DND-41 (cell line): ENCODE results near the gene SF3A1.

Experiments used
- ATAC-seq: fragments of 200-7000 bp; cut with Tn5 transposase; 3 replicates; pipeline ENCODE4 v1.9.1; 2021; ENCODE audit warnings: low read depth; ENCODE audit not compliant: insufficient read depth
- DNase-seq: peaks from one replicate; pipeline ENCODE4 v3.0.0-alpha.2; 2020
- H2AFZ ChIP-seq: 2 replicates; pipeline ENCODE4 v1.6.0; 2012; ENCODE audit warnings: low read depth, low read length
- H3K27ac ChIP-seq: 2 replicates; pipeline ENCODE4 v1.5.1; 2012; ENCODE audit warnings: low read length, inconsistent platforms
- H3K27me3 ChIP-seq: fragments of 200-600 bp; sonication (generic); 2 replicates; pipeline ENCODE4 v1.6.0; 2012; ENCODE audit warnings: low read length, mild to moderate bottlenecking, inconsistent platforms; ENCODE audit not compliant: insufficient read depth, poor library complexity
- H3K36me3 ChIP-seq: 2 replicates; pipeline ENCODE4 v1.5.1; 2012; ENCODE audit warnings: low read length, inconsistent platforms; ENCODE audit not compliant: insufficient read depth
- H3K4me1 ChIP-seq: 2 replicates; pipeline ENCODE4 v1.5.1; 2012; ENCODE audit warnings: mild to moderate bottlenecking, low read length; ENCODE audit not compliant: insufficient read depth
- H3K4me2 ChIP-seq: 2 replicates; pipeline ENCODE4 v1.6.0; 2012; ENCODE audit warnings: mild to moderate bottlenecking, moderate library complexity, low read length, inconsistent platforms; ENCODE audit not compliant: insufficient read depth
- H3K4me3 ChIP-seq, 2 experiments: fragments of 200-600 bp in 1 of 2; shearing (Covaris generic) in 1 of 2; 2 replicates each; pipeline ENCODE4 v1.5.1; 2012 to 2016; ENCODE audit warnings: inconsistent platforms in 2 of 2, low read length in 2 of 2, mild to moderate bottlenecking in 2 of 2, low read depth in 1 of 2, moderate library complexity in 1 of 2
- H3K79me2 ChIP-seq: 2 replicates; pipeline ENCODE4 v1.6.0; 2012; ENCODE audit warnings: low read length, inconsistent platforms; ENCODE audit not compliant: insufficient read depth
- H3K9ac ChIP-seq: 2 replicates; pipeline ENCODE4 v1.6.0; 2012; ENCODE audit warnings: low read depth, mild to moderate bottlenecking, inconsistent platforms, low read length, moderate library complexity
- H3K9me3 ChIP-seq: 2 replicates; pipeline ENCODE4 v1.5.1; 2012; ENCODE audit warnings: low read length, moderate library complexity, mild to moderate bottlenecking, inconsistent platforms; ENCODE audit not compliant: insufficient read depth, severe bottlenecking
- H4K20me1 ChIP-seq: 2 replicates; pipeline ENCODE4 v1.6.0; 2012; ENCODE audit warnings: low read length; ENCODE audit not compliant: insufficient read depth
- EZH2 ChIP-seq: IDR thresholded peaks from 3 replicates; pipeline ENCODE4 v1.6.1; 2012; ENCODE audit warnings: borderline replicate concordance, low read depth, mild to moderate bottlenecking, moderate library complexity, low read length, inconsistent platforms; ENCODE audit not compliant: severe bottlenecking
- TF ChIP-seq, protein P1 (sequence below): IDR thresholded peaks from 2 replicates; pipeline ENCODE4 v1.5.1; 2012; ENCODE audit warnings: borderline replicate concordance, low read length, moderate library complexity, mild to moderate bottlenecking; ENCODE audit not compliant: poor library complexity, severe bottlenecking; ENCODE audit errors: extremely low read depth

SF3A1 gene

DNA sequence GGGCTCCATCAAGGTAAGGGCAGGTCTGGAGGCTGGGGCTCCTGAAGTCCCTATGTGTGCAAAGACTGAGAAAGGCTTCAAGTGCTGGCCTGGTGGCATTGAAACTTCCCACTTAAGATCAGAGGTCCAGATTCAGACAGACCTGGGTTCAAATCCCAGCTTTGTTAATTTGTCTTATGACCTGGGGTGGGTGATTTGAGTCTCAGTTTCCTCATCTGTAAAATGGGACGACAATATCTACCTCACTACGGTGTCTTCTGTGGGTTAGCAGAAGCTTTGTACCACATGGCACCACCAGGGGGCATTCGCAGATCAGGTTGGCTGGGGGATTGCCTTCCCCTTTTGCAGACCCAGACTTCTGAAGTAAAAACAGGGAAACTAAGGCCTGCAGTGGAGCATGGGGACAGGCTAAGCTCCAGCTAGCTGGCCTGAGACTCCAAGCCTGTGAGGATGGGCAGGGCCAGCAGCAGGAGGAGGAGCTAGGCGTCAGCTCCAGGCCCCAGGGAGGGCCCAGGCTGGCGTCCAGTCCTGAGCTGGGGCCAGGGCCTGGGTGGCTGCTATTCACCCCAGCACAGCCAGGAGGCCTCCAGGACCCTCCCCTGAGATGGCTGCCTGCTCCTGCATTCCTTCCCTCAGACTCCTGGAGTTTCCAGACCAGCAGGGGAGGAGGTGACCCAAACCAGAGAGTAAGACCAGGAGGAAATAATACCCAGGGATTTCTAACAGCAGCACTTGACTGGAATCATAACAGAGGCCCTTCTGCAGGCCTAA is 68.9 kb downstream of the SF3A1 start:
- peak overlapping the region; percentile 67 to 89; a peak in 3 of 4 replicates for H3K4me3 ChIP-seq
- ATAC-seq = peak; percentile 23
- peak overlapping the region; percentile 90 for H3K4me2 ChIP-seq
- no peaks in the 10 kb centered on the region for H3K9me3 ChIP-seq
- H4K20me1 ChIP-seq = peaks cover 6% of the 10 kb centered on the region
- H3K27ac ChIP-seq = peak overlapping the region; percentile 94
- peak overlapping the region; percentile 83 for H3K9ac ChIP-seq
- H3K79me2 ChIP-seq = peaks cover 54% of the 10 kb centered on the region
- peaks cover 93% of the 10 kb centered on the region for H3K4me1 ChIP-seq
- H3K27me3 ChIP-seq = no peaks in the 10 kb centered on the region
- TF ChIP-seq EZH2 = no peak
- TF ChIP-seq, protein P1, sequence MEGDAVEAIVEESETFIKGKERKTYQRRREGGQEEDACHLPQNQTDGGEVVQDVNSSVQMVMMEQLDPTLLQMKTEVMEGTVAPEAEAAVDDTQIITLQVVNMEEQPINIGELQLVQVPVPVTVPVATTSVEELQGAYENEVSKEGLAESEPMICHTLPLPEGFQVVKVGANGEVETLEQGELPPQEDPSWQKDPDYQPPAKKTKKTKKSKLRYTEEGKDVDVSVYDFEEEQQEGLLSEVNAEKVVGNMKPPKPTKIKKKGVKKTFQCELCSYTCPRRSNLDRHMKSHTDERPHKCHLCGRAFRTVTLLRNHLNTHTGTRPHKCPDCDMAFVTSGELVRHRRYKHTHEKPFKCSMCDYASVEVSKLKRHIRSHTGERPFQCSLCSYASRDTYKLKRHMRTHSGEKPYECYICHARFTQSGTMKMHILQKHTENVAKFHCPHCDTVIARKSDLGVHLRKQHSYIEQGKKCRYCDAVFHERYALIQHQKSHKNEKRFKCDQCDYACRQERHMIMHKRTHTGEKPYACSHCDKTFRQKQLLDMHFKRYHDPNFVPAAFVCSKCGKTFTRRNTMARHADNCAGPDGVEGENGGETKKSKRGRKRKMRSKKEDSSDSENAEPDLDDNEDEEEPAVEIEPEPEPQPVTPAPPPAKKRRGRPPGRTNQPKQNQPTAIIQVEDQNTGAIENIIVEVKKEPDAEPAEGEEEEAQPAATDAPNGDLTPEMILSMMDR = peak; percentile 87
- peaks cover 60% of the 10 kb centered on the region for H3K36me3 ChIP-seq
- DNase-seq = peak; percentile 92
- no peak overlapping the region for H2AFZ ChIP-seq

DNA sequence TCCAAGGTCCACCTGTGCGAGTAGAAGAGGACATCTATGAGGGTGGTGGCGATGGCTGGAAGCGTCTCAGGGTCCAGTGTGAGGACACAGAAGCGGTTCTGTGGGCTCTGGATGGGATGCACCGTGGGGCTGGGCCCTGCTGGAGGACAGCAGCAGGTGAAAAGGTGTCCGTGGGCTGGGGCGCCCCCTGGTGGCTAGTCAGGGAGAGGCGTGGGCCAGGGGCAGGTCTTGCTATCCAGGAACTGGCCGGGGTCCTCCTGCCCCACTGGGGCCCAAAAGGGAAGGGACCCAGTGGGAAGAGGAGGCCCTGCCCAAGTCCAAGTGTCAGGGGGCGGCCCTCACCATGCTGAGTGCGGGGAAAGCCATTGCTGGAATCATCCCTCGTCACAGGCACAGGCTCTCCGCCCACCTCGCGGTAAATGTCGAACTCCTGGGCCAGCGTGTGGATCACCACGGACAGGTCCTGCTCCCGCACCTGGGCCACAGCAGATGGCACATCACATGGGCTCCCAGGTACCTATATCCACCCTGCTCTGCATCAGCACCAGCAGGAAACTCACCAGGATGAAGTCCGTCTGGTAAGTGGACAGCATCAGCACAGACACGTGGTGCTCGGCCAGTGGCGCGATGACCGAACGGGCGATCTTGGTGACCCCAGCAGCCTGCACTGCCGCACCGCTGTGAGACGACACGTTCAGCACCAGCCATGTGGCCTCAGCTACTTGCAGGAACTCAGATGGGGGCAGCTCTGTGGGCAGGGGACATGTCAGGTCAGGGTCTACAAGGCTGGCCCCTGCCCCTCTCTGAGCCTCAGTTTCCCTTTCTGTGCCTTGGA is 69.7 kb downstream of the SF3A1 start:
- Histone ChIP-seq H3K27ac (peak overlapping the region; percentile 94), H3K9ac (peak overlapping the region; percentile 24; the same call in 1 of the 2 replicates), H3K9me3 (no peaks in the 10 kb centered on the region), H2AFZ (no peak overlapping the region), H3K36me3 (peaks cover 52% of the 10 kb centered on the region), H3K4me2 (peak overlapping the region; percentile 90), H3K79me2 (peaks cover 55% of the 10 kb centered on the region), H3K4me1 (peaks cover 97% of the 10 kb centered on the region), H4K20me1 (peaks cover 6% of the 10 kb centered on the region), H3K4me3 (peak overlapping the region in 1 of 2 experiments; percentile 22; a peak in 2 of 4 replicates), H3K27me3 (no peaks in the 10 kb centered on the region)
- peak; percentile 20; the same call in 2 of the 3 replicates for ATAC-seq
- TF ChIP-seq, protein P1 = peak; percentile 92
- TF ChIP-seq EZH2 = no peak
- peak; percentile 86 for DNase-seq

DNA sequence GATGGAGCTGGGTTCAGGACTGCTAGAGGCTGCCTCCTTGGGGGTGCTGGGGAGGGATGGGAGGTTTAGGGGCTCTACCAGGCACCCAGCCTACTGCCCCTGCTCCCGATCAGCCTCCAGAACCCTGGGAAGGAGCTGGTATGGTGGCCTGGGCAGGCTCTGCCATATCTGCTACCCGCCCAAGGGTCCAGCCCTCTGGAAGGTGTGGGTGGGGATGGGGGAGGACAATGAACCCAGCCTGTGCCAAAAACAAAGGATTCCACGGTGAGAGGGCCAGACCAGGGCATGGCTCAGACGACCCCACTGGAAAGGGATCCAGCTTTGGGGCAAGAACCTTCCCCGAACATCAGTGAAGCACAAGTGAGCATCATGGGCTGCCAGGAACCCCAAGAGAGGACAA is 70.4 kb downstream of the SF3A1 start:
- Histone ChIP-seq H3K4me2 (peak overlapping the region; percentile 90), H3K4me1 (peaks cover 93% of the 10 kb centered on the region), H3K36me3 (peaks cover 45% of the 10 kb centered on the region), H3K9me3 (no peaks in the 10 kb centered on the region), H3K4me3 (peak overlapping the region in 1 of 2 experiments; percentile 21; a peak in 2 of 4 replicates), H2AFZ (no peak overlapping the region), H3K27ac (peak overlapping the region; percentile 94), H3K79me2 (peaks cover 55% of the 10 kb centered on the region), H3K9ac (peak overlapping the region; percentile 24; the same call in 1 of the 2 replicates), H4K20me1 (peaks cover 6% of the 10 kb centered on the region), H3K27me3 (no peaks in the 10 kb centered on the region)
- TF ChIP-seq, protein P1 = no peak
- TF ChIP-seq EZH2 = no peak
- DNase-seq = no peak
- ATAC-seq = no peak
